SU-DHL-6 (cell line): ENCODE data around the gene NOS3.

Source experiments
- H2AFZ ChIP-seq: fragments of 200-600 bp; sonication (generic); 2 replicates; pipeline ENCODE4 v1.6.1; 2014; ENCODE audit warnings: low read depth, mild to moderate bottlenecking, moderate library complexity, mixed read lengths, antibody characterized with exemption, low read length; ENCODE audit not compliant: severe bottlenecking
- H3F3A ChIP-seq: fragments of 200-600 bp; shearing (Covaris generic); 2 replicates; pipeline ENCODE4 v1.6.0; 2016; ENCODE audit warnings: antibody characterized with exemption, mild to moderate bottlenecking; ENCODE audit not compliant: insufficient read depth
- H3K27ac ChIP-seq: fragments of 200-600 bp; sonication (generic); 2 replicates; pipeline ENCODE4 v1.5.1; 2016; ENCODE audit warnings: low read depth, mild to moderate bottlenecking, low read length, moderate library complexity, mixed read lengths
- H3K27me3 ChIP-seq: fragments of 200-600 bp; sonication (generic), shearing (Covaris generic); 2 replicates; pipeline ENCODE4 v1.6.0; 2014; ENCODE audit warnings: mild to moderate bottlenecking, low read length
- H3K36me3 ChIP-seq: fragments of 200-600 bp; sonication (generic); 2 replicates; pipeline ENCODE4 v1.6.1; 2014; ENCODE audit warnings: mild to moderate bottlenecking, low read length, mixed read lengths
- H3K4me2 ChIP-seq: fragments of 300-600, 200-600 bp; shearing (Covaris generic), sonication (generic); 2 replicates; pipeline ENCODE4 v1.6.0; 2014; ENCODE audit warnings: low read length, low read depth, mild to moderate bottlenecking; ENCODE audit not compliant: poor library complexity, severe bottlenecking
- H3K4me3 ChIP-seq: fragments of 200-600 bp; sonication (generic); 2 replicates; pipeline ENCODE4 v1.5.1; 2014; ENCODE audit warnings: antibody characterized with exemption, low read length, mild to moderate bottlenecking, mixed read lengths; ENCODE audit not compliant: insufficient read depth, poor library complexity, severe bottlenecking
- H3K79me2 ChIP-seq: fragments of 200-600 bp; sonication (generic); 2 replicates; pipeline ENCODE4 v1.6.1; 2014; ENCODE audit warnings: mild to moderate bottlenecking, low read length, moderate library complexity; ENCODE audit not compliant: insufficient read depth
- H3K9ac ChIP-seq: fragments of 200-600 bp; sonication (generic); 2 replicates; pipeline ENCODE4 v1.7.0; 2014; ENCODE audit warnings: mild to moderate bottlenecking, low read length
- H3K9me2 ChIP-seq: fragments of 200-600 bp; sonication (generic); replicated peaks from 2 replicates; pipeline ENCODE4 v1.6.1; 2014; ENCODE audit warnings: low read length; ENCODE audit not compliant: insufficient read depth
- H3K9me3 ChIP-seq: fragments of 200-600 bp; sonication (generic); 2 replicates; pipeline ENCODE4 v1.6.1; 2014; ENCODE audit warnings: low read length, mixed read lengths; ENCODE audit not compliant: insufficient read depth
- H4K20me1 ChIP-seq: fragments of 200-600 bp; sonication (generic); 2 replicates; pipeline ENCODE4 v1.6.1; 2014; ENCODE audit warnings: low read depth, mild to moderate bottlenecking, antibody characterized with exemption, low read length, moderate library complexity, mixed read lengths
- EZH2phosphoT487 ChIP-seq: fragments of 200-600 bp; sonication (generic), shearing (Covaris generic); conservative IDR thresholded peaks from 2 replicates; pipeline ENCODE4 v1.6.1; 2018; ENCODE audit warnings: mild to moderate bottlenecking, antibody characterized with exemption, low read length, moderate library complexity, mixed read lengths
- TF ChIP-seq, protein P1 (sequence below): fragments of 200-600 bp; sonication (generic); IDR thresholded peaks from one replicate; pipeline ENCODE4 v1.5.1; 2017; ENCODE audit warnings: antibody characterized with exemption, mild to moderate bottlenecking, low read length, moderate library complexity; ENCODE audit not compliant: insufficient read depth, poor library complexity, severe bottlenecking

Gene NOS3

DNA sequence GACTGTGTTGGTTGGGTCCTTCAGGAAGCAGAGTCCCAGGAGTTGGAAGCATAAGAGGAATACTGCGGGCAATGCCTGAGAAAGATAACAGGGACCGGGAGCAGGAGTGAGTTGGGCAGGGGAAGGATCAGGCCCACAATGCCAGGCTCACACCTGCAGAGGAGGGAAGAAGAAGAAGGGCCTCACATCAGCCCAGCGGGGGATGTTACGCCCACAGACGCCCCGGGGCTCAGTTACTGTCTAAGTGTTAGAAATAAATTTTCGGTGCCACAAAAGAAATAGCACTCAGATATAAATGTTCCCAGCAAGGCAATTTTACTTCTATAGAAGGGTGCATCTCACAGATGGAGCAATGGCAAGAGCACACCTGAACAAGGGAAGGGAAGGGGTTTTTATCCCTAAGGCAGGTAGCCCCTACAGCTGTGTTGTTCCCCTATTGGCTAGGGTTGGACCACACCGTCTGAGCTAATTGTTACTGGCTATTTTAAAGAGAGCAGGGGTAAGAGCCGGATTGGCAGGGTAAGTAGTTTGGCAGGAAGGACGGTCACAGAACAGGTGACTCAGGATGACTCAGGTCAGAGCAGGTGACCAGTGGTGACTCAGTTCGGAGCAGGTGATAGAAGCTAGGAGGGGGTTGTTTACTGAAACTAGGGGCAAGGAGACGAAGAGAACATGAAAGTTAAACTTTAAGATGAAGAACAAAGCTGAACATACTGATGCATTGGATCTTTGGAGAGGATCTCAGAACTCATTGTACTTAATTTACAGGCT lies at the start of gene NOS3:
Gene NOS3, plus strand, starts transcription at position 602 of the 771 bp plus-strand sequence. CDS start 2,787 bp downstream, outside the sequence.
- Histone ChIP-seq H2AFZ (no peak within 1 kb of the TSS), H3K36me3 (no peaks in the 10 kb centered on the region), H3F3A (no peaks in the 10 kb centered on the region), H3K27me3 (no peaks in the 10 kb centered on the region), H3K79me2 (no peaks in the 10 kb centered on the region), H3K4me2 (no peak within 1 kb of the TSS), H4K20me1 (no peaks in the 10 kb centered on the region), H3K9ac (no peak within 1 kb of the TSS), H3K9me3 (no peaks in the 10 kb centered on the region; the same call in 1 of the 2 replicates), H3K9me2 (no peaks in the 10 kb centered on the region), H3K4me3 (no peak within 1 kb of the TSS), H3K27ac (no peak within 1 kb of the TSS)
- no peak for TF ChIP-seq EZH2phosphoT487
- TF ChIP-seq, protein P1, sequence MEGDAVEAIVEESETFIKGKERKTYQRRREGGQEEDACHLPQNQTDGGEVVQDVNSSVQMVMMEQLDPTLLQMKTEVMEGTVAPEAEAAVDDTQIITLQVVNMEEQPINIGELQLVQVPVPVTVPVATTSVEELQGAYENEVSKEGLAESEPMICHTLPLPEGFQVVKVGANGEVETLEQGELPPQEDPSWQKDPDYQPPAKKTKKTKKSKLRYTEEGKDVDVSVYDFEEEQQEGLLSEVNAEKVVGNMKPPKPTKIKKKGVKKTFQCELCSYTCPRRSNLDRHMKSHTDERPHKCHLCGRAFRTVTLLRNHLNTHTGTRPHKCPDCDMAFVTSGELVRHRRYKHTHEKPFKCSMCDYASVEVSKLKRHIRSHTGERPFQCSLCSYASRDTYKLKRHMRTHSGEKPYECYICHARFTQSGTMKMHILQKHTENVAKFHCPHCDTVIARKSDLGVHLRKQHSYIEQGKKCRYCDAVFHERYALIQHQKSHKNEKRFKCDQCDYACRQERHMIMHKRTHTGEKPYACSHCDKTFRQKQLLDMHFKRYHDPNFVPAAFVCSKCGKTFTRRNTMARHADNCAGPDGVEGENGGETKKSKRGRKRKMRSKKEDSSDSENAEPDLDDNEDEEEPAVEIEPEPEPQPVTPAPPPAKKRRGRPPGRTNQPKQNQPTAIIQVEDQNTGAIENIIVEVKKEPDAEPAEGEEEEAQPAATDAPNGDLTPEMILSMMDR: no peak

DNA sequence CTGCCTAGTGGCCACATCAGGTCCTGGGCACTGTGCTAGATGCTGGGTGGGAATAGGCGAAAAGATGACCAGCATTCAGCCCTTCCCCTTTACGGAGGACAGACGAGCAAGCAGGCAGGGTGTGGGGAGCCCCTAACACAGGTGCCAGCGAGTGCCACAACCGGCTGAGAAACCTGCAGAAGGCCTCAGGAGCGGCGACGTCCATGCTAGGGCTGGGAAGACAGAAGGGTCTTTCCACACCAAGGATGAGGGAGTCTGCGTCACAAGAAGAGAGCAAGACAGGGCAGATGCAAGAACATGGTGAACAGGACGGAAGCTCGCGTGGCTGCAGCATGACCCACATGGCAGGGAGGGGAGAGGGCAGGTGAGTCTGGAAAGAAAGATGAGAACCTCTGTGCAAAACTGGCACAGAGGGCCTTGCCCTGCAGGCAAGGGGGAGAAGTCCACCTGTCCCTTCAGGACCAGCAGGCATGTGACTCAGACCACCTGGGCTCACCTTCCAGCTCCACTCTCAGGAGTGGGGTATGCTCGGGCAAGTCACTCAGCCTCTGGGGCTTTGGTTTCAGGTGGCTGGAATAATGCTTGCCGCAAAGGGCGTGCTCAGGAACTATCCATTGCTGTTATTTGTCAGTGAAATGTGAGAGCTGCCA lies 49.3 kb upstream of the NOS3 start:
- H4K20me1 ChIP-seq: no peaks in the 10 kb centered on the region
- no peaks in the 10 kb centered on the region for H3K36me3 ChIP-seq
- no peak overlapping the region for H3K9ac ChIP-seq
- no peaks in the 10 kb centered on the region for H3K27me3 ChIP-seq
- H3K4me3 ChIP-seq: no peak overlapping the region
- no peaks in the 10 kb centered on the region for H3K9me3 ChIP-seq
- H3F3A ChIP-seq: no peaks in the 10 kb centered on the region
- H2AFZ ChIP-seq: no peak overlapping the region
- H3K27ac ChIP-seq: no peak overlapping the region
- no peak overlapping the region for H3K4me2 ChIP-seq
- no peaks in the 10 kb centered on the region for H3K9me2 ChIP-seq
- no peaks in the 10 kb centered on the region for H3K79me2 ChIP-seq
- no peak for TF ChIP-seq EZH2phosphoT487
- TF ChIP-seq, protein P1: no peak

DNA sequence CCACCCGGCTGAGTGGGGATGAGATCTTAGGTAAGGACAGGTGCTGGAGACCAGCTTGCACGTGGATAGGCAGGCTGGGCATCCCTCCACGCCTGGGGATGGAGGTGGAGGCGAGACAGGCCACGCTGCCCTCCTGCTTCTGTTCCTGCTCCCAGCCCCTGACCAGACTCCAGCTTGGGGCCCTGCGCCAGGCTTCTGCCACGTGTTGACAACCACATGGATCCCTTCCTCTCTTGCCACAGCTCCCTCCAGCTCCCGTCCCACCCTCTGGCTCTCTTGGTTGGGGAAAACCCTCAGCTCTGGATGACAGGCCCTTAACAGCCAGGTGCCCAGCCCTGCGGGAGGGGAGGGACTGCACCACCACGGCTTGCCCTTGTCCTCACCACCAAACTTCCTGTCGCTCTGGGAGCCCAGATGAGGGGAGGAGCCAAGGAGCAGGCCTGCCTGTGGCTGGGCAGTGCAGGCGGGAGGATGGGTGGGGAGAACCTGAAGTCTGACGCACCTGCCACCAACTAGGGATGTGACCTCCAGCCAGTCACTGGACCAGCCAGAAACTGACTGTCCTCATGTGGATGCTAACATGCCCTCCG lies 48.7 kb upstream of the NOS3 start:
- no peaks in the 10 kb centered on the region for H3K36me3 ChIP-seq
- no peak overlapping the region for H3K4me3 ChIP-seq
- H3K9me2 ChIP-seq: no peaks in the 10 kb centered on the region
- H3K9me3 ChIP-seq: no peaks in the 10 kb centered on the region
- no peak overlapping the region for H3K27ac ChIP-seq
- H2AFZ ChIP-seq: no peak overlapping the region
- no peak overlapping the region for H3K9ac ChIP-seq
- TF ChIP-seq, protein P1: no peak
- H3K27me3 ChIP-seq: no peaks in the 10 kb centered on the region
- no peaks in the 10 kb centered on the region for H3K79me2 ChIP-seq
- H4K20me1 ChIP-seq: no peaks in the 10 kb centered on the region
- no peak overlapping the region for H3K4me2 ChIP-seq
- no peaks in the 10 kb centered on the region for H3F3A ChIP-seq
